Muscle of back (tissue), 11 donors: ENCODE results near the gene UNC119. TPM values are rescaled to one million over a fixed set of nuclear protein-coding genes. Genes with fewer than 3 reads are reported as not detected.
"Not testable (repeated sequence)": the region's sequence is repeated elsewhere in the genome, so short reads cannot be mapped to it uniquely, and the experiment has no call there.

Source experiments
- DNase-seq, 3 donors: peaks; one replicate each; pipeline versions ENCODE4 v3.0.0 to v3.0.0-alpha.2; 2013
- polyA plus RNA-seq, 10 donors: library from polyadenylated mRNA; unstranded; fragments of 120-200 nt; gene quantifications; one replicate each; pipeline ENCODE4 v1.2.1, GENCODE V29; 2013; ENCODE audit not compliant: insufficient read length in 10 of 10

The UNC119 gene
- polyA plus RNA-seq, 10 donors = 10.8 to 19.5 (median 13.1) TPM

- no peak for DNase-seq
These were observed 28.5 kb downstream of the UNC119 start for GRCh38 chr17:28523876-28524275.

GRCh38 chr17:28523186-28523585, 29.2 kb downstream of the UNC119 start:
- no peak for DNase-seq

- DNase-seq = not testable (repeated sequence)
These were observed 30.1 kb downstream of the UNC119 start for GRCh38 chr17:28522281-28522680.

- DNase-seq = no peak
These were observed 30.9 kb downstream of the UNC119 start for GRCh38 chr17:28521311-28522085.

- DNase-seq = no peak
These were observed 31.7 kb downstream of the UNC119 start for GRCh38 chr17:28520687-28521086.

GRCh38 chr17:28519236-28519635, 33.2 kb downstream of the UNC119 start:
- DNase-seq = no peak

- DNase-seq = no peak
These were observed 33.8 kb downstream of the UNC119 start for GRCh38 chr17:28518578-28518977.

GRCh38 chr17:28518132-28518531, 34.3 kb downstream of the UNC119 start:
- DNase-seq = no peak

GRCh38 chr17:28515518-28515917, 36.9 kb downstream of the UNC119 start:
- DNase-seq = no peak

- DNase-seq = no peak
These were observed 37.8 kb downstream of the UNC119 start for GRCh38 chr17:28514561-28515002.

GRCh38 chr17:28513476-28513875, 38.9 kb downstream of the UNC119 start:
- DNase-seq = no peak

- DNase-seq = no peak
These were observed 40.5 kb downstream of the UNC119 start for GRCh38 chr17:28511858-28512461.

GRCh38 chr17:28509789-28510188, 42.6 kb downstream of the UNC119 start:
- DNase-seq = no peak

GRCh38 chr17:28508211-28508724, 44.2 kb downstream of the UNC119 start:
- no peak for DNase-seq

GRCh38 chr17:28507567-28508203, 44.7 kb downstream of the UNC119 start:
- no peak for DNase-seq

GRCh38 chr17:28506763-28507487, 45.5 kb downstream of the UNC119 start:
- DNase-seq = no peak

GRCh38 chr17:28505986-28506665, 46.3 kb downstream of the UNC119 start, which contains the start of gene FOXN1:
Gene FOXN1 (plus strand): TSS chr17:28506348. CDS start chr17:28523970, 17,622 bp downstream.
- no peak for DNase-seq

- no peak for DNase-seq
These were observed 49.0 kb downstream of the UNC119 start for GRCh38 chr17:28503420-28503819.

GRCh38 chr17:28501421-28502284, 50.8 kb downstream of the UNC119 start:
- DNase-seq = no peak

GRCh38 chr17:28500712-28501379, 51.6 kb downstream of the UNC119 start:
- DNase-seq = no peak
